GM19455 (cell line): Measurements from ENCODE around the gene SRI.

Experiments
- ATAC-seq: cut with Tn5 transposase; IDR thresholded peaks from one replicate; pipeline ENCODE4 v1.9.1; 2021; ENCODE audit not compliant: unreplicated experiment

Gene SRI

GRCh38 chr7:88226201-88226600, 6.4 kb upstream of the SRI start:
- no peak for ATAC-seq

- no peak for ATAC-seq
Measured at GRCh38 chr7:88224601-88225275, 4.9 kb upstream of the SRI start.

GRCh38 chr7:88223265-88223664, 3.4 kb upstream of the SRI start:
- no peak for ATAC-seq

GRCh38 chr7:88218836-88219605, 817 bp downstream of the SRI start:
- ATAC-seq = peak; percentile 21

GRCh38 chr7:88218429-88218745, 1.5 kb downstream of the SRI start:
- no peak for ATAC-seq

GRCh38 chr7:88217675-88218428, 2.0 kb downstream of the SRI start:
- peak; percentile 72 for ATAC-seq

GRCh38 chr7:88216276-88216675, 3.6 kb downstream of the SRI start:
- ATAC-seq = no peak

- ATAC-seq = no peak
Measured at GRCh38 chr7:88215295-88215694, 4.5 kb downstream of the SRI start.

GRCh38 chr7:88214456-88214855, 5.4 kb downstream of the SRI start:
- ATAC-seq = no peak

- no peak for ATAC-seq
Measured at GRCh38 chr7:88212918-88213317, 6.9 kb downstream of the SRI start.

GRCh38 chr7:88208521-88208920, 11.3 kb downstream of the SRI start:
- ATAC-seq = no peak

GRCh38 chr7:88206254-88206653, 13.6 kb downstream of the SRI start:
- no peak for ATAC-seq

- ATAC-seq = no peak
Measured at GRCh38 chr7:88205179-88205578, 14.7 kb downstream of the SRI start.

GRCh38 chr7:88204525-88205110, 15.2 kb downstream of the SRI start:
- no peak for ATAC-seq

- ATAC-seq = no peak
Measured at GRCh38 chr7:88203401-88203800, 16.4 kb downstream of the SRI start.

- ATAC-seq = no peak
Measured at GRCh38 chr7:88202799-88203198, 17.0 kb downstream of the SRI start.

GRCh38 chr7:88202278-88202677, 17.6 kb downstream of the SRI start:
- ATAC-seq = no peak

GRCh38 chr7:88201305-88201704, 18.5 kb downstream of the SRI start:
- ATAC-seq = no peak

- ATAC-seq = no peak
Measured at GRCh38 chr7:88200789-88201188, 19.0 kb downstream of the SRI start.

- no peak for ATAC-seq
Measured at GRCh38 chr7:88200261-88200660, 19.6 kb downstream of the SRI start.

- ATAC-seq = no peak
Measured at GRCh38 chr7:88191911-88192310, 27.9 kb downstream of the SRI start.

- no peak for ATAC-seq
Measured at GRCh38 chr7:88185650-88186049, 34.2 kb downstream of the SRI start.
